ENCODE data around the gene QDPR. TPM values are rescaled to one million over a fixed set of nuclear protein-coding genes. Genes with fewer than 3 reads are reported as not detected.
A peak's percentile ranks its signal among the peaks of the same experiment; 100 is the strongest.

The QDPR gene
- total and polyA plus RNA-seq, 9 donors: 16.7 to 116 (median 86.5) TPM

DNA sequence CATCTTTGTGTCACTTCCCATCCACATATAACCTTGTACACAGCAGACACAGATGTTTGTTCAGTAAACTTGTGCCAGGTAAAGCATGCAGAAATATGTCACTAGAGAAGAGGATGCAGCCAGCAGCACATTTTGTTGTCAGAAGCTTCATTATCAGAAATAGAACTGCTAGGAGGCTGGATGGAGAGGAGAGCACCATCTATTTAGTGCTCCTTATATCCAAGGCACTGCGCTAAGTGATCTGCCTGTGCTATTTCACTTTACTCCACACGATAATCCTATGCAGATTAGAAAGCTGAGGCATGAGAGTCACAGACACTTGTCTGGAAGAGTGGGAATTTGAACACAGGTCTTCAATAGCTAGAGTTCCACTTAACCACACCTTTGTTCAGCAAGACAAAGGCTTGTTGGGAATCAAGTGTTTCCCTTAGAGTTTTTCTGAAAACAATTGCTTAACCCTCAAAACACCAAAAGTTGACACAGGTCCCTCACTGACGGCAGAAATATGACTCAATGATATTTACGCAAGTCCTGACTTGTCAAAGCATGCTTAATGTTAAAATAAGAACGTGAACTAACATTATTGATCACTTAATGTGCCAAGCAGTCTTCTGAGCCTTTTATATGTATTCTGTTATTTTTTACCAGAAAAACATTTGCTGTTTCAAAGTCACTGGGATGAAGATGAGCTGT lies 1.2 kb upstream of the QDPR start:
- no peak for DNase-seq
- H3K27ac ChIP-seq (ENCODE audit: low read length): no peak overlapping the region
- peaks cover 3% of the 10 kb centered on the region for H3K36me3 ChIP-seq (ENCODE audit: control insufficient read depth, insufficient read depth, low read length)
- no peaks in the 10 kb centered on the region for H3K9me3 ChIP-seq (replicated peaks; ENCODE audit: control insufficient read depth, low read depth, low read length)
- H3K4me3 ChIP-seq (ENCODE audit: low read length): no peak overlapping the region
- H3K27me3 ChIP-seq (ENCODE audit: control insufficient read depth, insufficient read depth, low read length): peaks cover 2% of the 10 kb centered on the region
- no CpG with 5 or more reads among the region's 5 CpGs for WGBS (ENCODE audit: insufficient coverage)
- peaks cover 16% of the 10 kb centered on the region for H3K4me1 ChIP-seq (ENCODE audit: control insufficient read depth, insufficient read depth, low read length)

- under 1% methylated on average over 29 of the region's 32 CpGs for WGBS (ENCODE audit: insufficient coverage)
These were observed 361 bp downstream of the QDPR start for GRCh38 chr4:17511509-17511949.

GRCh38 chr4:17511051-17511450 lies 839 bp downstream of the QDPR start:
- peak; percentile 52 for DNase-seq
- peak overlapping the region; percentile 54 for H3K27ac ChIP-seq (ENCODE audit: low read length)
- peaks cover 16% of the 10 kb centered on the region for H3K4me1 ChIP-seq (ENCODE audit: control insufficient read depth, insufficient read depth, low read length)
- peaks cover 8% of the 10 kb centered on the region for H3K36me3 ChIP-seq (ENCODE audit: control insufficient read depth, insufficient read depth, low read length)
- H3K27me3 ChIP-seq (ENCODE audit: control insufficient read depth, insufficient read depth, low read length): no peaks in the 10 kb centered on the region
- H3K9me3 ChIP-seq (replicated peaks; ENCODE audit: control insufficient read depth, low read depth, low read length): no peaks in the 10 kb centered on the region
- H3K4me3 ChIP-seq (ENCODE audit: low read length): peak overlapping the region; percentile 75
- WGBS (ENCODE audit: insufficient coverage): 4% methylated on average over 7 of the region's 9 CpGs

More at GRCh38 chr4:17511509-17511949, 361 bp downstream of the QDPR start:
- Histone ChIP-seq H3K9me3 (replicated peaks; ENCODE audit: control insufficient read depth, low read depth, low read length) (no peaks in the 10 kb centered on the region), H3K27ac (ENCODE audit: low read length) (peak overlapping the region; percentile 54), H3K36me3 (ENCODE audit: control insufficient read depth, insufficient read depth, low read length) (peaks cover 8% of the 10 kb centered on the region), H3K27me3 (ENCODE audit: control insufficient read depth, insufficient read depth, low read length) (no peaks in the 10 kb centered on the region), H3K4me1 (ENCODE audit: control insufficient read depth, insufficient read depth, low read length) (peaks cover 16% of the 10 kb centered on the region), H3K4me3 (ENCODE audit: low read length) (peak overlapping the region; percentile 75)
- DNase-seq: peak; percentile 63

- peaks cover 8% of the 10 kb centered on the region for H3K36me3 ChIP-seq (ENCODE audit: control insufficient read depth, insufficient read depth, low read length)
- no peaks in the 10 kb centered on the region for H3K27me3 ChIP-seq (ENCODE audit: control insufficient read depth, insufficient read depth, low read length)
- H3K4me1 ChIP-seq (ENCODE audit: control insufficient read depth, insufficient read depth, low read length): peaks cover 16% of the 10 kb centered on the region
- no peaks in the 10 kb centered on the region for H3K9me3 ChIP-seq (replicated peaks; ENCODE audit: control insufficient read depth, low read depth, low read length)
- no peak overlapping the region for H3K4me3 ChIP-seq (ENCODE audit: low read length)
- H3K27ac ChIP-seq (ENCODE audit: low read length): no peak overlapping the region
- DNase-seq: no peak
- no CpG with 5 or more reads among the region's 3 CpGs for WGBS (ENCODE audit: insufficient coverage)
These were observed 1.3 kb downstream of the QDPR start for GRCh38 chr4:17510582-17510981.

DNA sequence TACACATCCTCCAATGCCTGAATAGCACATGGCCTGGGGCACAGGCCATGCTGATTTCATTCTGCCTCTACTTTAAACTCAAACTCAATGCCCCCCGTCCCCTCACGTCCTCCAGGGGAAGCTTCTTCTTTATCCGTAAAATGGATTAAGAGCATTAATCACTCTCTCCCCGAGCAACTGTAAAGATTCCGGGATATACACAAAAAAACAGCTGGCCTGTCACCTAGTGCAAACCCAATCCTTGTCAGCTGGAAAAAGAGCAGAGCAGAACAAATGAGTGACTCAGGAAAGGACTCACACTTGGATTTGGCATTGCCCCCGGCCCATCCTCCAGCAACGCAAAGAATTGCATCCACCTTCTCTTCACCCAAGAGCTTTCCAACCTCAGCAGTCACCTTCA lies 7.8 kb downstream of the QDPR start:
- Histone ChIP-seq H3K27ac (ENCODE audit: low read length) (no peak overlapping the region), H3K27me3 (ENCODE audit: control insufficient read depth, insufficient read depth, low read length) (no peaks in the 10 kb centered on the region), H3K4me3 (ENCODE audit: low read length) (no peak overlapping the region), H3K4me1 (ENCODE audit: control insufficient read depth, insufficient read depth, low read length) (no peaks in the 10 kb centered on the region), H3K9me3 (replicated peaks; ENCODE audit: control insufficient read depth, low read depth, low read length) (no peaks in the 10 kb centered on the region), H3K36me3 (ENCODE audit: control insufficient read depth, insufficient read depth, low read length) (peaks cover 36% of the 10 kb centered on the region)
- 38% methylated on average over 4 of the region's 7 CpGs for WGBS (ENCODE audit: insufficient coverage)
- DNase-seq: no peak

DNA sequence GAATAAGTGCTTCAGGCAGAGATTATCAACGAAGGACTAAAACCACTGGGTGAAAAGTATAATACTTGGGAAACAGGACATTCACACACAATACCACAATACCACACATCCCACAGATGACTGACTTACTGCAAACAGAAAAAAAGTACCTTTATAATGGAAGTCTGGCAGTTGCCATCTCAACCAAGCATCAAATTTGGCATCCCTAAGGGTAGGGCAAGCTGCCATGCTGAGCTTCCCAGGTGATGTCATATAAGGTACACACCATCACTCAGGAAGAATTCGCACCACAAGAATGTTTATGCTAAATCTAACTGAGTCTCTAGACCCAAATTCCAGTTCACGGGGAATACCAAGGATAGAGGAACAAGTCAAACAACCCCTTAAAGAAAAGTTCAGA lies 9.1 kb downstream of the QDPR start:
- Histone ChIP-seq H3K4me3 (ENCODE audit: low read length) (no peak overlapping the region), H3K27ac (ENCODE audit: low read length) (no peak overlapping the region), H3K27me3 (ENCODE audit: control insufficient read depth, insufficient read depth, low read length) (no peaks in the 10 kb centered on the region), H3K36me3 (ENCODE audit: control insufficient read depth, insufficient read depth, low read length) (peaks cover 41% of the 10 kb centered on the region), H3K9me3 (replicated peaks; ENCODE audit: control insufficient read depth, low read depth, low read length) (no peaks in the 10 kb centered on the region), H3K4me1 (ENCODE audit: control insufficient read depth, insufficient read depth, low read length) (no peaks in the 10 kb centered on the region)
- no CpG with 5 or more reads among the region's 3 CpGs for WGBS (ENCODE audit: insufficient coverage)
- DNase-seq: no peak

DNA sequence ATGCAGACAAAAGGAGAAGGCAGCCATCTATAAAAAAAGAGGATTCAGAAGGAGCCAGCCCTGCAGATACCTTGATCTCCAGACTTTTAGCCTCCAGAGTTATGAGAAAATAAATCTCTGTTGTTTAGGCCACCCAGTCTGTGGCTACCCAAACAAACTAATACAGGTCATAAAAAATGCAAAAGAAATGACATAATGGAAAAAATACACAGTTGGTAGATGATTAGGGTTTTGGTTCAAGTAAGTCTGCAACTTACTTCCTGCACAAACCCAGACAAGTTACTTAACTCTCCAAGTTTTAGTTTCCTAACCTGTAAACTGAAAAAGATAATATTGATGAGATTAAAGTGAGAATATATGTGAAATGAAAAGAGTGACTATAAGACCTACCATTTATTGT lies 11.3 kb downstream of the QDPR start:
- no peaks in the 10 kb centered on the region for H3K9me3 ChIP-seq (replicated peaks; ENCODE audit: control insufficient read depth, low read depth, low read length)
- no peaks in the 10 kb centered on the region for H3K4me1 ChIP-seq (ENCODE audit: control insufficient read depth, insufficient read depth, low read length)
- H3K4me3 ChIP-seq (ENCODE audit: low read length): no peak overlapping the region
- no peak for DNase-seq
- peaks cover 42% of the 10 kb centered on the region for H3K36me3 ChIP-seq (ENCODE audit: control insufficient read depth, insufficient read depth, low read length)
- no peak overlapping the region for H3K27ac ChIP-seq (ENCODE audit: low read length)
- no peaks in the 10 kb centered on the region for H3K27me3 ChIP-seq (ENCODE audit: control insufficient read depth, insufficient read depth, low read length)

DNA sequence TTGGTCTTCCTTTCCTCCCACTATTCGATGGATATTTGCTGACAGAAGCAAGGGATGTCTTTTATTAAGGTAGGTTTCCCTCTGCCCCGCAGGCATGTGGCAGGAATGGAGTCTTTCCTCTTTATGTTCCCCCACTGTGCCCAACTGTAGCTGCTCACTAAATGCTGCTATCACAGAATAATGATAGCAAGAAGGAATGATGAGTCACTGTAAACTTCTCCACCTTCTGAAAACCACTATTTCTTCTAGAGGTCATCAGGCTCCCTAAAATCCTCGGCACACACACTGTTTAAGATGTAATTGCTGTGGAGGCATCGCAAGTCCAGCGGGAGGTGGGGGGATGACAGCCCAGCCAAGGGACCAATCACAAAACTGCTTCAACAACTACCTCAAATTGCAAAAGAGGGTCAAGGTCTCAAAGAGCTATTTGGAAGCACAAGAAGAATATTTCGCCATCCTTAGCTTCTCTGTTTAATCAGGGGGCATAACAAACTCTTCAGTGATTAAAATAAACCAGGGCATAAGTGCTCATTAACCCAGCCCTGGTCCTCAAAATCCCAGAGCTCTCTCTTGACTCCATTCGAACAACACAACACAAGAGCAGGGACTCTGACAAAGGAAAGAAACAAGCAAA lies 13.9 kb downstream of the QDPR start:
- Histone ChIP-seq H3K4me1 (ENCODE audit: control insufficient read depth, insufficient read depth, low read length) (no peaks in the 10 kb centered on the region), H3K27ac (ENCODE audit: low read length) (no peak overlapping the region), H3K4me3 (ENCODE audit: low read length) (no peak overlapping the region), H3K36me3 (ENCODE audit: control insufficient read depth, insufficient read depth, low read length) (peaks cover 52% of the 10 kb centered on the region), H3K9me3 (replicated peaks; ENCODE audit: control insufficient read depth, low read depth, low read length) (no peaks in the 10 kb centered on the region), H3K27me3 (ENCODE audit: control insufficient read depth, insufficient read depth, low read length) (no peaks in the 10 kb centered on the region)
- WGBS (ENCODE audit: insufficient coverage): 100% methylated on average over 1 of the region's 7 CpGs
- no peak for DNase-seq

GRCh38 chr4:17494258-17495190 lies 17.4 kb downstream of the QDPR start:
- Histone ChIP-seq H3K9me3 (replicated peaks; ENCODE audit: control insufficient read depth, low read depth, low read length) (no peaks in the 10 kb centered on the region), H3K27ac (ENCODE audit: low read length) (no peak overlapping the region), H3K27me3 (ENCODE audit: control insufficient read depth, insufficient read depth, low read length) (no peaks in the 10 kb centered on the region), H3K4me3 (ENCODE audit: low read length) (no peak overlapping the region), H3K36me3 (ENCODE audit: control insufficient read depth, insufficient read depth, low read length) (peaks cover 46% of the 10 kb centered on the region), H3K4me1 (ENCODE audit: control insufficient read depth, insufficient read depth, low read length) (peaks cover 12% of the 10 kb centered on the region)
- DNase-seq: no peak
- WGBS (ENCODE audit: insufficient coverage): 72% methylated on average over 7 of the region's 10 CpGs

- no peaks in the 10 kb centered on the region for H3K9me3 ChIP-seq (replicated peaks; ENCODE audit: control insufficient read depth, low read depth, low read length)
- H3K27me3 ChIP-seq (ENCODE audit: control insufficient read depth, insufficient read depth, low read length): no peaks in the 10 kb centered on the region
- no peak overlapping the region for H3K4me3 ChIP-seq (ENCODE audit: low read length)
- H3K36me3 ChIP-seq (ENCODE audit: control insufficient read depth, insufficient read depth, low read length): peaks cover 52% of the 10 kb centered on the region
- H3K27ac ChIP-seq (ENCODE audit: low read length): no peak overlapping the region
- no peak for DNase-seq
- 60% methylated on average over 1 of the region's 4 CpGs for WGBS (ENCODE audit: insufficient coverage)
- H3K4me1 ChIP-seq (ENCODE audit: control insufficient read depth, insufficient read depth, low read length): peaks cover 12% of the 10 kb centered on the region
These were observed 18.3 kb downstream of the QDPR start for GRCh38 chr4:17493619-17494018.

Data from muscle of leg (tissue), 11 donors.